Left lung (tissue), 10 donors: ENCODE results near the gene VWC2L. TPM values are rescaled to one million over a fixed set of nuclear protein-coding genes. Genes with fewer than 3 reads are reported as not detected.

Experiments
- ATAC-seq: fragments of 200-7000 bp; cut with Tn5 transposase; one replicate; pipeline ENCODE4 v1.9.1; 2020; ENCODE audit warnings: moderate library complexity
- DNase-seq, 4 donors: peaks; one replicate each; pipeline ENCODE4 v3.0.0-alpha.2; 2013 to 2020
- H3K27ac ChIP-seq, 2 donors: fragments of 200-600 bp; sonication (generic) in 1 of 2; one replicate each; pipeline versions ENCODE4 v1.5.0 to v1.8.0; 2020 to 2021
- H3K27me3 ChIP-seq, 2 donors: fragments of 200-600 bp; sonication (generic) in 1 of 2; one replicate each; pipeline versions ENCODE4 v1.5.0 to v1.8.0; 2020 to 2021
- H3K36me3 ChIP-seq, 2 donors: fragments of 200-600 bp; sonication (generic) in 1 of 2; one replicate each; pipeline versions ENCODE4 v1.5.0 to v1.8.0; 2020 to 2021
- H3K4me1 ChIP-seq, 2 donors: fragments of 200-600 bp; one replicate each; pipeline ENCODE4 v1.8.0; 2021
- H3K4me3 ChIP-seq, 2 donors: fragments of 200-600 bp; sonication (generic) in 1 of 2; one replicate each; pipeline versions ENCODE4 v1.5.0 to v1.8.0; 2020 to 2021; ENCODE audit warnings: mild to moderate bottlenecking in 1 of 2
- H3K9me3 ChIP-seq, 2 donors: fragments of 200-600 bp; sonication (generic) in 1 of 2; one replicate each; pipeline versions ENCODE4 v1.5.0 to v1.8.0; 2020 to 2021
- intact Hi-C, 2 donors: fragments of 100-400 bp; cut with DNase I; formaldehyde crosslinking; loops; one replicate each; pipeline versions ENCODE4 v1.11.2 to v1.14.2; 2022
- polyA plus RNA-seq, 6 donors: library from polyadenylated mRNA; unstranded; fragments of 120-200 nt; gene quantifications; one replicate each; pipeline ENCODE4 v1.2.1, GENCODE V29; 2013; ENCODE audit not compliant: insufficient read length in 6 of 6
- total RNA-seq, 2 donors: library from RNA; stranded (reverse); fragmentation: NEBNext Ultra II Directional; extraction: Animal tissue kit (Norgen Biotek cat#: 25700); gene quantifications; one replicate each; pipeline ENCODE4 v1.2.1, GENCODE V29; 2021
- TF ChIP-seq, protein P1 (sequence below), 2 donors: fragments of 200-600 bp; sonication (generic) in 1 of 2; IDR thresholded peaks; one replicate each; pipeline versions ENCODE4 v1.5.0 to v1.8.0; 2021; ENCODE audit warnings: antibody characterized with exemption in 2 of 2
- donor health status: DM: no; HTN: yes; CAD: no.
- donor health status: DM: no; HTN: no; CAD: no.

VWC2L gene
- total and polyA plus RNA-seq, 8 donors, result 0.06 TPM; not detected in 6

DNA sequence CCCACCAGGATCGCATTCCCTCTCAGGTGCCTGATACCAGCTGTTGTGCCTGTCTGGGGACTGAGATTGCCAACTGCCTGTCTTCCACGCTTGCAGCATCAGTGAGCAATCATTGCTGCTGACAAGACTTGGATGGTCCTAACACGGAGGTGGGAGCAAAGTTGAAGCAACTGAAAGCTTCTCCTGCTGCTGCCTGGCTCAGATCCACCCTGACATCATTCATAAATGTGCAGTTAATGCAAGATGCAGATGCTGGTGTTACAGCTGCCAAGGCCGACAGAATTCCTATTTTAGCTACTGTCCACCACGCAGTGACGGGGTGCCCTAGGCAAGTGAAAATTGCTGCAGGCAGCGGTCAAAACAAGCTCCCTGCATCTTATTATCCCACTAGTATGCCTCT lies 131.4 kb downstream of the VWC2L start:
- intact Hi-C loops, result no loop called here
- no peak for DNase-seq
- Histone ChIP-seq H3K27me3 (no peaks in the 10 kb centered on the region), H3K9me3 (no peaks in the 10 kb centered on the region), H3K27ac (no peak overlapping the region), H3K4me1 (no peaks in the 10 kb centered on the region), H3K36me3 (no peaks in the 10 kb centered on the region), H3K4me3 (no peak overlapping the region)
- TF ChIP-seq, protein P1, sequence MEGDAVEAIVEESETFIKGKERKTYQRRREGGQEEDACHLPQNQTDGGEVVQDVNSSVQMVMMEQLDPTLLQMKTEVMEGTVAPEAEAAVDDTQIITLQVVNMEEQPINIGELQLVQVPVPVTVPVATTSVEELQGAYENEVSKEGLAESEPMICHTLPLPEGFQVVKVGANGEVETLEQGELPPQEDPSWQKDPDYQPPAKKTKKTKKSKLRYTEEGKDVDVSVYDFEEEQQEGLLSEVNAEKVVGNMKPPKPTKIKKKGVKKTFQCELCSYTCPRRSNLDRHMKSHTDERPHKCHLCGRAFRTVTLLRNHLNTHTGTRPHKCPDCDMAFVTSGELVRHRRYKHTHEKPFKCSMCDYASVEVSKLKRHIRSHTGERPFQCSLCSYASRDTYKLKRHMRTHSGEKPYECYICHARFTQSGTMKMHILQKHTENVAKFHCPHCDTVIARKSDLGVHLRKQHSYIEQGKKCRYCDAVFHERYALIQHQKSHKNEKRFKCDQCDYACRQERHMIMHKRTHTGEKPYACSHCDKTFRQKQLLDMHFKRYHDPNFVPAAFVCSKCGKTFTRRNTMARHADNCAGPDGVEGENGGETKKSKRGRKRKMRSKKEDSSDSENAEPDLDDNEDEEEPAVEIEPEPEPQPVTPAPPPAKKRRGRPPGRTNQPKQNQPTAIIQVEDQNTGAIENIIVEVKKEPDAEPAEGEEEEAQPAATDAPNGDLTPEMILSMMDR (IDR thresholded peaks at IDR 0.05), result no peak
- no peak for ATAC-seq

DNA sequence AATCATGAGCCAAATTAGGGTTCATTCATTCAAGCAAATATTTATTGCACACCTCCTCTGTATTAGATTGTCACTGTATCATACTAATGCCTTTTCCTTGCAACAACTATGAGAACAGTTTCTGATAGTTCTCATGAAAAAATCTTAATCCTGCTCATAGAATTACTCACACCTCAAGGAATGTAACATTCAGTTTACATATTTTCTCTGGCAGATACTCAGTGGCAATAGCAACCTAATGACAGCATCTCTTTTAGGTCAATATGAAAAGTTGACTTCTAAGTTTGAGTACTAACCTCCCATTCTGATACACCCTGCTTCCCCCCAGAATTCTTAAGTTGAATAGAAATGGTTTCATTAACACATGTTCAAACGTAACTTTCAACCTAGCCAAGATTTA lies 132.0 kb downstream of the VWC2L start:
- no peaks in the 10 kb centered on the region for H3K27me3 ChIP-seq
- H3K4me1 ChIP-seq, result no peaks in the 10 kb centered on the region
- no peaks in the 10 kb centered on the region for H3K36me3 ChIP-seq
- H3K27ac ChIP-seq, result no peak overlapping the region
- no peaks in the 10 kb centered on the region for H3K9me3 ChIP-seq
- TF ChIP-seq, protein P1 (IDR thresholded peaks at IDR 0.05), result no peak
- intact Hi-C loops, result no loop called here
- DNase-seq (no peak), ATAC-seq (no peak)
- H3K4me3 ChIP-seq, result no peak overlapping the region

DNA sequence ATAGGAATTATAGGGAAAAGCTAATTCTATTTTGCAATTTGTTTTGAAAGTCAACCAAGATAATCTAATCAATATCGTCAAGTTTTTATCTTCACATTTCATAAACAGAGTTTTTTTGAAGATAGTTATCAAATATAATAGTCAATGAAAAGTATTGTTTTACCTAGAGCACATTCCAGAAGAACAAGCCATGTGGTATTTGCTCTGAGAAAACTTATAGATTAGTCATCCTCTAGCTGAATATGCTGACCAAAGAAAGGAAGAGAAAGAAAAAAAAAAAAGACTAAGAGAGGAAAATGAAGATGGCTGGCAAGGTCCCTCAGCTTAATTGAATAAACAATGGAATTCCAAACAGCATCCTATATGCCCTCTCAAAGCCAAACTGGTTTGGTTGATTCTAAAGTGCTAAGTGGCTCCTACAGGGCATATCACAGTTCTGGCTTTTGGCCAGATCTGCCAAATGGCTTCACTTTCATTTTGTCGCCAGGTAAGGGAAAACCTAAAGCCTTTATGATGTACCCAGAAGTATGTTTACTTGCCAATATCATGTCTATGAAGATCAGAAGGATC lies 132.6 kb downstream of the VWC2L start:
- H3K27ac ChIP-seq, result no peak overlapping the region
- H3K9me3 ChIP-seq, result no peaks in the 10 kb centered on the region
- DNase-seq (no peak), ATAC-seq (no peak)
- intact Hi-C loops, result no loop called here
- H3K36me3 ChIP-seq, result no peaks in the 10 kb centered on the region
- TF ChIP-seq, protein P1 (IDR thresholded peaks at IDR 0.05), result no peak
- no peak overlapping the region for H3K4me3 ChIP-seq
- H3K27me3 ChIP-seq, result no peaks in the 10 kb centered on the region
- H3K4me1 ChIP-seq, result no peaks in the 10 kb centered on the region

DNA sequence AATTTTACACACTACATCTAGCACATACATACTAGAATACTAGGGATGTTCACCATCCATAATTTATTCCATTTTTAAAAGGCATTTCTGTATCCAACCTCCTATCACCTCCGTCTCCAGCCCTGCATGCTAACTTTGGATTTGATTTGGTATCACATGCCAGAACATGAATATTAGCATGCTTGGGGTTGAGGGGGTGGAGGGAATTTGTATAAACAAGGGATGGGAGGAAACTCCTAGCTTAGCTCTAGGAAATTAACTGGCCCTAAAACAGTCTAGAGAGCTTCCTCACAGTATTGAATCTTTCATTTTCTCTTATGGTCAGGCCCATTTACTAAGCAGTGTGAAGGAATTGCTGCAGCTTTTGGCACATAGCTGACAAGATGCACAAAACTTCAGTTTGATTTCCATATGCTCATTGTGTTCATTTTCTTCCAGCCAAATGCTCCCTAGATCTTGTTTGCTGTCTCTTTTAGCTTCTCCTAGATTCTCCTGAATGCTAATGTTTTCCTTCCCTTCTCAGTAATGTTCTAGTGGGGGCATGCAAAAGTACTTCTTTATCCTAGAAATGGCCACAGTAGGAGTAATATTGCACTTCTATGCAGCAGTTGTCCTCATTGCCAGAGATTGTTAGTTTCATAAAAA lies 135.2 kb downstream of the VWC2L start:
- no peaks in the 10 kb centered on the region for H3K36me3 ChIP-seq
- no peaks in the 10 kb centered on the region for H3K9me3 ChIP-seq
- TF ChIP-seq, protein P1 (IDR thresholded peaks at IDR 0.05), result no peak
- intact Hi-C loops, result no loop called here
- no peak overlapping the region for H3K27ac ChIP-seq
- H3K4me1 ChIP-seq, result no peaks in the 10 kb centered on the region
- DNase-seq (no peak), ATAC-seq (no peak)
- H3K4me3 ChIP-seq, result no peak overlapping the region
- no peaks in the 10 kb centered on the region for H3K27me3 ChIP-seq

DNA sequence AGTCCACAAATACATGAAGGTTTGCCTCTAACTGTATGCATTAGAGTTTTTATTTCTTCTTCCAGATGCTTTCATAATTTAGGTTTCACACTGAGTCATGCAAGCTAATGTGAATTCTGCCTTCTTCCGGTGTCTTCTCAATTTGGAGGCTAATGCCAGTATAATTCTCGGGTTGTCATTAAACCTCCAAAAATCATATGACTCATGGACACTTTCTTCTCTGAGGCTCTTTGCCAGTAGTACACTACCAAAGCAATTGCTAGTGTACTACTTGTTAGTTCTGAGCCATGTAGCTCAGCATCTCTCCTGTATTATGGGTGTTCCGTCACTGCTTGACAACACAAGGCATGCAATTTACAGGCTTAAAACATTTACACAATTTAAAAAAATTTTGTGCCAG lies 137.1 kb downstream of the VWC2L start:
- Histone ChIP-seq H3K27ac (no peak overlapping the region), H3K9me3 (no peaks in the 10 kb centered on the region), H3K4me1 (no peaks in the 10 kb centered on the region), H3K27me3 (no peaks in the 10 kb centered on the region), H3K4me3 (no peak overlapping the region), H3K36me3 (no peaks in the 10 kb centered on the region)
- no peak for DNase-seq
- TF ChIP-seq, protein P1 (IDR thresholded peaks at IDR 0.05), result no peak
- ATAC-seq, result no peak
- intact Hi-C loops, result no loop called here
